ENCODE results near the gene ADAMTS12.

ADAMTS12 gene

DNA sequence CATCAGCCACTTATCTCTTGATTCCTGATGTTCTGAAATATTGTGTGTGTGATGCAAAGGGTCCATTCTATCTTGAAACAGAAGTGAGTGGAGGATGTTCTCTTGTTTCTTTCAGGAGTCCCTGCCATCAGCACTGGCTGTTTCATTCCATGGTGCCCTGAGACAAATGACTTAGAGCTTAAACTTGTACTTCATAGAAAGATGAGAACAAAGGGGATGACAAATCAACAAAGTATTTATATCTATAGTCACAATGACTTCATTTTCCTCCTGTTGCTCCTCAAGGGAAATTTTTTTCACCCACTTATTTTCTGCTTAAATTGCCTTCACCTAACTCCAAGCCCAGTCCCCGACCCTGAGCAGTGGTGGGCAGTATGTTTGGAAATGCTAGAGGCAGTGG lies 279.4 kb downstream of the ADAMTS12 start:
- intact Hi-C loops (cut with DNase I) = no loop called here

GRCh38 chr5:33611877-33612276 lies 279.9 kb downstream of the ADAMTS12 start:
- intact Hi-C loops (cut with DNase I) = no loop called here
- no peak for DNase-seq

More for the DNA sequence above, 279.4 kb downstream of the ADAMTS12 start:
- DNase-seq = no peak

GRCh38 chr5:33608344-33609041 lies 283.3 kb downstream of the ADAMTS12 start:
- DNase-seq = no peak

DNA sequence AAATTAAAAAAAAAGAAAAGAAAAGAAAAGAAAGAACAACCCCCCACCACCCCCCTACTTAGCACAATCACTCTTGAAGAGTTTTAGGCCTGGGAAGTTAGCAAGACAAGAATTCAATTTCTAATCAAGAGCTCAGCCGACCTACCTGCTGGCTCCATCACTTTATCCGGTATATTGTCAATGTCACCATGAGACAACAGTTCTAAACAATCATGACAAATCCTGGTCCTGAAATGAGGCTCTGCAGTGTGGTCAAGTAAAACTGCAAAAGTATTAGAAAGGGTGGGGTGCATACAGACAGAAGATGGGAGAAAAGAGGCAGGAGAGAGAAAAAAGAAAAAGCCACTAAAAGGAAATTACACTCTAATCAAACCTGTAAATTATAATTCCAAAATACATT lies 287.3 kb downstream of the ADAMTS12 start:
- intact Hi-C loops (cut with DNase I) = no loop called here
- DNase-seq = no peak

More at GRCh38 chr5:33608344-33609041, 283.3 kb downstream of the ADAMTS12 start:
- intact Hi-C loops (cut with DNase I) = no loop called here

GRCh38 chr5:33601881-33602280 lies 289.9 kb downstream of the ADAMTS12 start:
- no peak for DNase-seq
- intact Hi-C loops (cut with DNase I) = no loop called here

DNA sequence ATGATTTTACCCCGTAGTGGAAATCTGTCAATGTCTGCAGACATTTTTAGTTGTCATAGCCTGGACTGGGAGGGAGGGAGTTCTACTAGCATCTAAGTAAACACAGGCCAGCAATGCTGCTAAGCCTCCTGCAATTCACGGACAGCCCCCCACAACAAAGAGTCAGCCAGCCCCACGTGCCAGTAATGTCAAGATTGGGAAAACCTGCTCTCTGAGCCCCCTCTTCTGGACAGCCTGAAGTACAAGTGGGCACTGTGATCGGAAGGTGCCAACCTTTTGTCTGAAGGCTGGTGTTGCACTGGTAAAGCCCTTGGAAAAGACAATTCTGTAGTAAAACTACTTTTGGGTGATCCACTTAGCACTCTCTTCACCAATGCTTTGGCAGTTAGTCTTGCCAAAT lies 296.5 kb downstream of the ADAMTS12 start:
- intact Hi-C loops (cut with DNase I) = loop anchor here (10.0 kb wide), 1 partner anchor 151 kb away; the partner anchor contains the start of gene TARS1
- no peak for DNase-seq

DNA sequence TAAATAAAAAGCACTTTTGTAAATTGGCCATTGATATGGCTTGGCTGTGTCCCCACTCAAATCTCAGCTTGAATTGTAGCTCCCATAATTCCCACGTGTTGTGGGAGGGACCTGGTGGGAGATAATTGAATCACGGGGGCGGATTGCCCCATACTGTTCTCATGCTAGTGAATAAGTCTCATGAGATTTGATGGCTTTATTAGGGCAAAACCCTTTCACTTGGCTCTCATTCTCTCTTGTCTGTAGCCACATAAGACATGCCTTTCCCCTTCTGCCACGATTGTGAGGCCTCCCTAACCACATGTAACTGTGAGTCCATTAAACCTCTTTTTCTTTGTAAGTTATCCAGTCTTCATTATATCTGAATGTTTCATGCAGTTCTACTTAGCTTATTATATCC lies 297.8 kb downstream of the ADAMTS12 start:
- no peak for DNase-seq
- intact Hi-C loops (cut with DNase I) = loop anchor here (10.0 kb wide), 1 partner anchor 149 kb away; the partner anchor contains the start of gene TARS1

GRCh38 chr5:33592245-33592644 lies 299.5 kb downstream of the ADAMTS12 start:
- no peak for DNase-seq
- intact Hi-C loops (cut with DNase I) = loop anchor here (10.0 kb wide), 1 partner anchor 147 kb away; the partner anchor contains the start of gene TARS1

DNA sequence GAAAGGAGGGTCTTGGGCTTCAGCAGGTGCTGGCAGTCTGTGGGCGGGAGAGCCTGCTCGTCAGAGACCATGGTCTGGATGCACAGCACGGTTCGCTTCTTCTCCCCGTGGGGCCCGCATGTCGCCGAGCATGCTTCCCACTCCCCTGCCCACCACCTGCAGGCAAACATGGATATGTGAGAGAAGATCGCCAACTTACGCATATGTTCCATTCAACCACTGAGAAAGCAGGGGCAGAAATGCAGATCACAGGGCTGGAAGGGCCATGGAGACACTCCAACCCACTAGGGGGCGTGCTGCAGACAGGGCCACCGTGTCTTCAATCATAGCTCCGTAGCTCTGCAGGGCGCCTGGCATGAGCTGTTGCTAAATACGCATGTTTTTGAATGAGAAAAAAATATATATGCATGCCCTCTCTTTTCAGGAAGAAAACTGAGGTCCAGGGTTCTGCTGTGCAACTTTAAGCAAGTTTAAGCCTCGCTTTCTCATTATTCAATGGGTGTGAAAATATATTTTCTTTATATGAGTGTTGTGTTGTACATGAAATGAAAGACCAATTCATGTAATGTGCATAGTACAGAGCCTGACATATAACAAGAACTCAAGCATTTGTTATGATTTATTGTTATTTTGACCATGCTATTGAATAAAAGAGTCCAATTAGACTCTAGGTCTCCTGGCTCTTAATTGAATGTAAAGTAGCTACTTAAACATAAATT lies 303.0 kb downstream of the ADAMTS12 start:
- intact Hi-C loops (cut with DNase I) = no loop called here
- DNase-seq = peak in 2 of 10 donors; percentile 62 to 67

DNA sequence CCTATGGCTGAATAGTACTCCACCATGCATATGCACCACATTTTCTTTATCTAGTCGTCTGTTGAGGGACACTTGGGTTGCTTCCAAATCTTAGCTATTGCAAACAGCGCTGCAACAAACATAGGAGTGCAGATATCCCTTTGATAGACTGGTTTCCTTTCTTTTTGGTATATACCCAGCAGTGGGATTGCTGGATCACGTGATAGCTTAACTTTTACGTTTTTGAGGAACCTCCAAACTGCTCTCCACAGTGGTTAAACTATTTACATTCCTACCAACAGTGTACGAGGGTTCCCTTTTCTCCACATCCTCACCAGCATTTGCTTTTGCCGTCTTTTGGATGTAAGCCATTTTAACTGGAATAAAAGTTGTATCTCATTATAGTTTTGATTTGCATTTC lies 308.5 kb downstream of the ADAMTS12 start:
- intact Hi-C loops (cut with DNase I) = no loop called here
- no peak for DNase-seq

GRCh38 chr5:33582417-33582816 lies 309.4 kb downstream of the ADAMTS12 start:
- no peak for DNase-seq
- intact Hi-C loops (cut with DNase I) = no loop called here

DNA sequence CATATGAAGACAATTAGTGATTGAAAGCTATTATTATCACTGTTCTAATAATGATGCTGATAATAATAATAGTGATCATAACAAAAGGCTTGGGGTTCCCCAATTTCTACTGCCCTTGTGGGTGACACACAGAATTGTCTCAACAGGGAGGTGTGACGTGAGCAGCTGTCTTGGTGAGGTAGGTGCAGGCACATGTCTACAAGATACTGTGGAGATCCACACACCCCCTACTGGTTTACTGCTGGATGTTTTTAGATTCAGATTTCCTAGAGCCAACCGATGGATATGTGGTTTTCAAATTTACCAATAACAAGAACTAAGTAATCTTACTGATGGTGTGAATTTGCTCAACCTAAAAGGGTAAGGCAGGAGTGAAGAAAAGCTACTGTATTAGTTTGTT lies 312.0 kb downstream of the ADAMTS12 start:
- intact Hi-C loops (cut with DNase I) = no loop called here
- no peak for DNase-seq

- no peak for DNase-seq
- intact Hi-C loops (cut with DNase I) = no loop called here
Observed at GRCh38 chr5:33579152-33579551, 312.6 kb downstream of the ADAMTS12 start.

GRCh38 chr5:33576726-33577590 lies 314.8 kb downstream of the ADAMTS12 start:
- intact Hi-C loops (cut with DNase I) = no loop called here
- no peak for DNase-seq

DNA sequence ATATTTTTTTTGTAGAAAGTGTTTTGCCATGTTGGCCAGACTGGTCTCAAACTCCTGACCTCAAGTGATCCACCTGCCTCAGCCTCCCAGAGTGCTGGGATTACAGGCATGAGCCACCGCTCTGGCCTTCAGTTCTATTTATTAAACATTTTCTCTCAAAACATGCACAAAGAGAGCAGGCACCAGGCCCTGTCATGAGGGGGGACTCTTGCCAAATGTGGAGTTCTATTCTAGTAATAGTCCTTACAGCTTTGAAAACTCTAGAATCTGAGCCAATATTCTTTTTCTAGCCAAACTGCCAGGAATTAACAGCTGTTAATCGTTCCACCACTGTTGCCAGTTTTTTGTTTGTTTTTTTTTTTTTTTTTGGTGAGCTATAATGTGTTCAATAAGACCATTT lies 326.5 kb downstream of the ADAMTS12 start:
- peak in 4 of 10 donors; percentile 17 to 77 (median 48) for DNase-seq
- intact Hi-C loops (cut with DNase I) = no loop called here

- DNase-seq = no peak
- intact Hi-C loops (cut with DNase I) = no loop called here
Observed at GRCh38 chr5:33563983-33564908, 327.5 kb downstream of the ADAMTS12 start.

GRCh38 chr5:33563530-33563929 lies 328.3 kb downstream of the ADAMTS12 start:
- intact Hi-C loops (cut with DNase I) = no loop called here
- no peak for DNase-seq

GRCh38 chr5:33558489-33558888 lies 333.3 kb downstream of the ADAMTS12 start:
- intact Hi-C loops (cut with DNase I) = no loop called here
- no peak for DNase-seq

DNA sequence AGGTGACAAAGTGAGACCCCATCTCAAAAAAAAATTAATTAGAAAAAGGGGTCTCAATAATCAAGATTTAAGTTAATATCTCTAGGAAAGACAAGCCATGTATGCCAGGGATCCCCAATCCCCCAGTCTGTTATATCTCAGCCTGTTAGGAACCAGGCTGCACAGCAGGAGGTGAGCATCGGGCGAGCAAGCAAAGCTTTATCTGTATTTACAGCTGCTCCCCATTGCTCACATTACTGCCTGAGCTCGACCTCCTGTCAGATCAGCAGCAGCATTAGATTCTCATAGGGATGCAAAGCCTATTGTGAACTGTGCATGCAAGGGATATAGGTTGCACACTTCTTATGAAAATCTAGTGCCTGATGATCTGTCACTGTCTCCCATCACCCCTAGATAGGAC lies 334.2 kb downstream of the ADAMTS12 start:
- intact Hi-C loops (cut with DNase I) = no loop called here
- DNase-seq = no peak

Data from posterior cingulate gyrus (tissue), 11 donors.